Activated naive CD4-positive, alpha-beta T cell treated with anti-CD3 and anti-CD28 coated beads, Interleukin-2, amount 50 U/mL, for 72 hours (primary cell): Measurements from ENCODE around the gene CLASP2. TPM values are rescaled to one million over a fixed set of nuclear protein-coding genes. Genes with fewer than 3 reads are reported as not detected.

Source experiments
- ATAC-seq, 2 donors: fragments of 150-1000 bp; cut with Tn5 transposase; 2 replicates each; pipeline ENCODE4 v1.10.0; 2021; ENCODE audit warnings: mild to moderate bottlenecking in 2 of 2, moderate library complexity in 2 of 2
- DNase-seq, 2 donors: peaks; one replicate each; pipeline ENCODE4 v3.0.0; 2021 to 2022; ENCODE audit warnings: low spot score in 2 of 2
- H3K27ac Mint-ChIP-seq, 2 donors: one replicate each; pipeline ENCODE4 v1.8.0; 2022; ENCODE audit warnings: mild to moderate bottlenecking in 2 of 2, mixed read lengths in 2 of 2
- H3K36me3 Mint-ChIP-seq, 2 donors: one replicate each; pipeline ENCODE4 v1.8.0; 2022; ENCODE audit warnings: mixed read lengths in 2 of 2
- H3K9me3 Mint-ChIP-seq, 2 donors: one replicate each; pipeline ENCODE4 v1.8.0; 2022; ENCODE audit warnings: mixed read lengths in 2 of 2
- total RNA-seq, 2 donors: library from RNA; stranded (reverse); gene quantifications; one replicate each; pipeline ENCODE4 v1.2.3, GENCODE V29; 2022

CLASP2 gene
- total RNA-seq, 2 donors from 2014 or later = 42.8 to 45.5 TPM

DNA sequence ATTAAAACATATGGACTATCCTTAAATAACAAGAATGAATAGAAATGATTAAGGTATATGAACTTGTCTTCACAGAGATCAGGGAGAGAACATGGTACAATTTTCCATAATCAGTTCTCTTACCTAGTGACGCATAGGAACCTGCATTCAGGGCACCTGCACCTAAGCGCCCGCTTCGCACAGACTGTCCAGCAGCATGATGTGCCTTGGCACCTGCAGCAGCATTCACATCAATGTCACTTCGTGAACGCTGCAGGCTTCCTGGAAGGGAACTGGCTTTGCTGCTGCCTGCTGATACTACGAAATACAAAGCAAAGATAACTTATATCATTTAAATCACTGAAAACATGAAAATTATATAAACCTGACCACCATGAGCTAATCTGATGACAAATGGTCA lies 115.2 kb downstream of the CLASP2 start:
- no peak for DNase-seq
- Mint-ChIP-seq H3K27ac (no peak overlapping the region), H3K36me3 (peaks cover 6 to 15% of the 10 kb centered on the region in 2 donors), H3K9me3 (no peaks in the 10 kb centered on the region)
- ATAC-seq = no peak

DNA sequence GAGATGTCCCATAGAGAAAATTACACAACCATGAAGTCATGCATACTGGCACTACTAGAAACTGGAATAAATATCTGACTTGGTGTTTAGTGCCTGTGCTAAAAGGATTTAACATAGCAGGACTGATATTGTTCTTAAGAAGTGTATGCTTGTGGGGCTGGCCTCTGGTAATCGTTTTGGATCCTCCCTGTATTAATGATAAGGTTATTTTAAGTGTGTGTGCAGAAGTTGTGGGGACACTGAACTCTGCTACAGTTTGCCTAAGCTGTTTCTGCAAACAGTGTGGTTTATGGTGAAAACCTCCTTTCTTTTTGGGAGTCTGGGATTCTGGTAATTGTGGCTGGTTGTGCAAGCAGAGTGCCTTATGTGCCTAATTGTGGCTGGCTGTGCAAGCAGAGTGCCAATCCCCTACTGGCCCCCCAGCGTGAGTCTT lies 120.8 kb downstream of the CLASP2 start:
- no peak for ATAC-seq

DNA sequence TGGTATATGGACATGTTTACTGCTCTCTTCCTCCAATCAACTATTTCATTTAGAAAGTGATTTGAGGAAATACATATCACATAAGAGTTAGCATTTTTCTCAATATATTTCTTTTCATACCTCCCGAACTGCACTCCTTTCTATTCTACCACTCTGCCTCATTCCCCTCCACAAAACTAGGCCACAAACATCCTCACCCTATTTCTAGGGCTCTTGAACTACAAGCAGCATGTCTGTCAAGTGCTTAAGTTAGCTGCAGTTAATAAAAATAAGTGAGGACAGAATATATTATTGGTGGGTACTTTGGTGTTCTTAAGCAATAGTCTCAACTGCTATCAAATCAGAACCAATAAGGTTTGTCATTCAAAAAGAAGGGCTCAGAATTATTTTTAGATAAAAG lies 125.1 kb downstream of the CLASP2 start:
- no peak for DNase-seq
- no peak for ATAC-seq
- Mint-ChIP-seq H3K9me3 (no peaks in the 10 kb centered on the region), H3K27ac (no peak overlapping the region), H3K36me3 (peaks cover 0 to 4% of the 10 kb centered on the region in 2 donors)

More for the DNA sequence above, 120.8 kb downstream of the CLASP2 start:
- DNase-seq = no peak
- H3K27ac Mint-ChIP-seq = no peak overlapping the region
- peaks cover 0 to 4% of the 10 kb centered on the region in 2 donors for H3K36me3 Mint-ChIP-seq
- no peaks in the 10 kb centered on the region for H3K9me3 Mint-ChIP-seq

DNA sequence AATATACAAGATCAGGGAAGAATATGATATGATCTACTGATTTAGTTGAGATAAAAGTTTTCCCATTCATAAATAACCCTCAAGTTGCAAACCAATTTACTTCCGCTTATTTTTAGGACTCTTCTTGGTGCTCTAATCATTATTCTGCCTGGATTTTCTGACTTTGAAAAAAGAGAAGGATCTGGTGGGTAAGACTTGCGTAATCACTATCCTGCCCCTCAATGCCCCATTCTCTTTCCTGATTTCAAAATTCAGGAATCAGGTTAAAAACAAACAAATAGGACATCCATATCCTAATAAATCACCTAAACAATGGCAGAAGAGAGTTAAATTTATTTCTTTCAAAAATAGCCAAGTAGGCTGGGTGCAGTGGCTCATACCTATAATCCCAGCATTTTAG lies 127.5 kb downstream of the CLASP2 start:
- DNase-seq (no peak), ATAC-seq (no peak)
- no peak overlapping the region for H3K27ac Mint-ChIP-seq
- H3K9me3 Mint-ChIP-seq = no peaks in the 10 kb centered on the region
- H3K36me3 Mint-ChIP-seq = peaks cover 0 to 4% of the 10 kb centered on the region in 2 donors

DNA sequence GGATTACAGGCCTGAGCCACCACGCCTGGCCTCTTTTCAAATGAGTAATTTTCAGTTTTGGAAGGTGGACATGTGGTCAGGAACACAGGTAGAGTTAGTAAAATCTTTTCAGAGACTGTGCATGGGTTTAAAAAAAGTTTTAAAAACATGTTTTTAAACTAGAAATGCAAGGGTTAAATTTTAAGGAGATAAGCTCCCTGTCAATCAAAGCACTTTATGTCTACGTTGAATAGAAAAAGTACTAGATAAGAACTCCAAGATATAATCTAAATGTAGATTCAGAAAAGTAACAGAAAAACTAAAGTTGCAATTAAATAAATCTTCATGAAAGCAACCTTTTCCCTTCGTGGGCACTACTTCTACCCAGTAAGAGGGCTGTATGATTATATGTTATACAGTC lies 131.7 kb downstream of the CLASP2 start:
- ATAC-seq (no peak), DNase-seq (no peak)
- no peaks in the 10 kb centered on the region for H3K9me3 Mint-ChIP-seq
- peaks cover 0 to 4% of the 10 kb centered on the region in 2 donors for H3K36me3 Mint-ChIP-seq
- H3K27ac Mint-ChIP-seq = no peak overlapping the region

DNA sequence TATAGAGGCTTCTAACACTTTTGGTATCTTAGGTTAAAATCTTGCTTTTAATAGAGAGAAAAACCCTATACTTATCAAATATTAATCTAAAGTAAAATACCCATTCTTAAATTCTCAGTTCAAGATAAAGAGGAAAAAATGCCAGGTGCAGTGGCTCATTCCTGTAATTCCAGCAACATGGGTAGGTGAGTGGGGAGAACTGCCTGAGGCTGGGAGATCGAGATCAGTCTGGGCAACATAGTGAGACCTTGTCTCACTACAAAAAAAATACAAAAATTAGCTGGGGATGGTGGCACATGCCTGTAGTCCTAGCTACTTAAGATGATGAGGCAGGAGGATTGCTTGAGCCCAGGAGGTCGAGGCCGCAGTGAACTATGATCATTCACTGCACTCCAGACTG lies 135.8 kb downstream of the CLASP2 start:
- ATAC-seq (no peak), DNase-seq (no peak)
- peak overlapping the region in 1 of 2 donors; percentile 54 for H3K27ac Mint-ChIP-seq
- H3K9me3 Mint-ChIP-seq = no peaks in the 10 kb centered on the region
- no peaks in the 10 kb centered on the region for H3K36me3 Mint-ChIP-seq

DNA sequence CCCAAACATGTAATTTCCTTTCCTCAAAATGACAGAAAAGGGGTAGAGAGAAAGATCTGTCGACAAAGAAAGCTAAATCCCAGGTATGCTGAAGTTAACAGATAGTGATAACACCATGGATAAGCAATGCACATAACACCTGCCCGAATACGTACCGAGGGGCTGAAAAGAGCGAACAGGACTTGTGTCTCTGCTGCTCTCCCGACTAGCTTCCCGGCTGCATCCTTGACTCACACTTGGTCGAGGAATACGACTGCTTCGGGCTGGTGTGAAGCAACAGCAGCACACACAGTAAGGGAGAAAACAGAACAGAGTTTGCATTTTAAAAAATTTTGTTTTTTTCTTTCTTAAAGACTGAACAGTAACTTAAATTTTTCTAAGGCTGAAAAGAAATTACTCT lies 136.4 kb downstream of the CLASP2 start:
- H3K9me3 Mint-ChIP-seq = no peaks in the 10 kb centered on the region
- DNase-seq (no peak), ATAC-seq (no peak)
- H3K36me3 Mint-ChIP-seq = no peaks in the 10 kb centered on the region
- no peak overlapping the region for H3K27ac Mint-ChIP-seq

DNA sequence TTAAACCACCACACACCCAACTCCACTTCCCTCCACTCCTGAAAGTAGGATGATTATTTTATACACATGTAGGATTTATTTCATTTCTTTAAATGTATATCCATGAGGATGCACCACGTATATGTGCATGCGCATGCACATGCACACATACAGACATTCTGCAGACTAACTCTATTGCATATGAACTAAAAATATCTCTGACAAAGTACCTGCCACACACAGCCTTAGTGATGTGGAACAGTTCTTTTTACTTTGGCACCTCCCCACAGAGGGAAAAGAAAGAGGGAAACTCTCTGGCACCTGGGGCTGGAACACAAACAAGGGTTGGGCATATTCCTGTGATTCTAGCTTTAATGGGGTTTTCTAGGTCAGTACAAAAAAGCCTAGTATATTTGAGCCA lies 138.2 kb downstream of the CLASP2 start:
- H3K27ac Mint-ChIP-seq = no peak overlapping the region
- ATAC-seq = no peak
- H3K9me3 Mint-ChIP-seq = no peaks in the 10 kb centered on the region
- DNase-seq = no peak
- no peaks in the 10 kb centered on the region for H3K36me3 Mint-ChIP-seq

DNA sequence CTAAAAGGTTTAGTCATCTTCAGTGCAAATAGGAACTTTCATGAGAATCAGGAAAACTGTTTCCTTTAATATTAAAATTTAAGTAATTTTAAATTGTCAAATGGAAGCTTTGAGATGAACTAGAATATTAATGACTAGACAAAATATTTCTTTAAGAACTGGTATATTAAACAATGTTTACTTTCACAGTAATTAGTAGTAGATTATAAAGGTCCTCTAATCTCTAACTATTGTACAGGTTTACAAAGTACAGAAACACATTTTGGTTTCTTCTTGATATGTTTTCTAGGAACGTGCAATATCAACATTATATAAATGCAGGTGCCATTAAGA lies 138.9 kb downstream of the CLASP2 start:
- DNase-seq (no peak), ATAC-seq (no peak)
- Mint-ChIP-seq H3K9me3 (no peaks in the 10 kb centered on the region), H3K27ac (no peak overlapping the region), H3K36me3 (no peaks in the 10 kb centered on the region)

DNA sequence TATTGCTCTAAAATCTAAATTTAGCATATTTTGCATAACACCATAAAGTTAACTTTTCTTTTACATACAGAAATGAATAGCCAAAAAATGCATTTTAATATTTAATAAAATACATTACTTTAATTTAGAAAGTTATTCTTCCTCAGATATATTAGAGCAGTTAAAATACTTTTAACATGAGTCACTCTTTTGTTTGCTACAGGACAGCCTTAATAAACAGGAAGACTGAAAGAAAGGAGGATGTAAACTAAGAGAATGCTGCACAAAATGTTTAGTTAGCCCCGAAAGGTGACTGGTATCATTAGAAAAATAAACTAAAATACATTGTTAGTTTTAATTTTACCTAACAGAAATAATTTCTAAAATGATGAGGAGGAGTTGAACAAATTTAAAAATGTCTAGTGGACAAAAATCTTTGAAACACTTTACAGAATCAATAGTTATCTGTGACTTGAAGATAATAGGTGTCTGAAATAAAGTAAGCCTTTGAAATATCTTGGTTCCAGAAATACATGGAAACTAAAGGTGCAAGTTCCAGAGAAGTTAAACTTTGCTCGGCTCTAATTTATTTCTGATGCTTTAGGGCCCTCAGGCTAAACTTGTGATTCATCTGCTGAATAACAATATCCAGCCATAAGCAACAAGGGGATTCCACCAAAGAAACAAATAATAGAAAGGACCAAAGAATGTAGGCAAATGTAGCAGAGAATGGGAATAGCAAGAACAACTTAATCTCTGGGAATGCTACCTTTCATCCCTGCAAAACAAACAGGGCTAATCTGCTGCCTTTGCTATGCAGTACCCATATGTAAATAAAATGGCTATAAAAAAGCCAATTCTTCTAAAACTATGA lies 139.5 kb downstream of the CLASP2 start:
- no peak for ATAC-seq
- no peak overlapping the region for H3K27ac Mint-ChIP-seq
- no peaks in the 10 kb centered on the region for H3K9me3 Mint-ChIP-seq
- no peaks in the 10 kb centered on the region for H3K36me3 Mint-ChIP-seq
- no peak for DNase-seq

DNA sequence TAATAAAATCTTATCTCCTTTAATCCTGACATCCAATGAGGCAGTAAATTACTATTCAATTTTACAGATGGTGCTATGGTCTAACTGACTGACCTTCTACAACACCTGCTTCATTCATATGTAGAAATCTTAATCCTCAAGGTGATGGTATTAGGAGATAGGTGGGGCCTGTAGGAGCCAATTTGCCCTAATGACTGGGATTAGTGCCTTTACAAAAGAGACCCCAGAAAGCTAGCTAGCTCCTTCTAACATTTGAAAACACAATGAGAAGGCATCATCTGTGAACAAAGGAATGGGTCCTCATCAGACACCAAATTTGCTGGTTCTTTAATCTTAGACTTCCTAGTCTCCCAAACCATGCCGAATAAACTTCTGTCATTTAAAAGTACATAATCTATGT lies 140.5 kb downstream of the CLASP2 start:
- H3K9me3 Mint-ChIP-seq = no peaks in the 10 kb centered on the region
- no peak for DNase-seq
- no peak for ATAC-seq
- no peak overlapping the region for H3K27ac Mint-ChIP-seq
- peaks cover 0 to 6% of the 10 kb centered on the region in 2 donors for H3K36me3 Mint-ChIP-seq

DNA sequence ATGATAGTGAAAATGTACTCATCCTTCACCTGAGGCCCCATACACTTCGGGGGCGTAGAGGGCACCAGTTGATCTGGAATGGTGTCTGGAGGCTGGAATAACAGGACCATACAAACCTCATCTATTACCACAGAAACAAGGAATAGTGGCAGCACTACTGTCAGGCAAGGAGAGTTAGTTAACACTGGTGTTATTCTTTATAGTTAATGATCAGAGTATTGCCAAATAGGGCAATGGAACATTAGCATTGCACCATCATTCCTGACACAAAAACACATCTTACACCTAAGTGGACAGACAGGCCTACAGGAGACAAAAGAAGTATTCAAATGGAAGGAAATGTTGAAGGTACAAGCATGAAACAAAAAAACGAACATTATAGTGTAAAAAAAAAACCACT lies 140.9 kb downstream of the CLASP2 start:
- no peak for DNase-seq
- ATAC-seq = no peak
- Mint-ChIP-seq H3K36me3 (peaks cover 0 to 6% of the 10 kb centered on the region in 2 donors), H3K9me3 (no peaks in the 10 kb centered on the region), H3K27ac (no peak overlapping the region)

DNA sequence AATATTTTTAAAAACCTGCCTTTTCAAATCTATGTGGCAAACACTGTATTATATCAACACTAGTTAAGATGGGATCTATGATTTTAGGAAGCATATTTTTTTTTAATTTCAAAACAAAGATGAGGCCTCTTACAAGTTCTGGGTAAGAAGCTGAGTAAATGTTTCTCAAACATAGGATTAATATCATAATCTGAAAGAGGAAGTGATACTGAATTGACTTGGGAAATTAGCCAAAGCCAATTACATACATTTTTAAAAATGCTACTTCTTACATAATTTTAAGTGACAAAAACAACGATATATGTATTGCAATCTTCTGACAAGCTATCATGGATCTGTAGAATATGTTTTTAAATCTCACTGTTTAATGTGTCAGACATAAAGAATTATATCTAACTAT lies 142.7 kb downstream of the CLASP2 start:
- DNase-seq (no peak), ATAC-seq (no peak)

DNA sequence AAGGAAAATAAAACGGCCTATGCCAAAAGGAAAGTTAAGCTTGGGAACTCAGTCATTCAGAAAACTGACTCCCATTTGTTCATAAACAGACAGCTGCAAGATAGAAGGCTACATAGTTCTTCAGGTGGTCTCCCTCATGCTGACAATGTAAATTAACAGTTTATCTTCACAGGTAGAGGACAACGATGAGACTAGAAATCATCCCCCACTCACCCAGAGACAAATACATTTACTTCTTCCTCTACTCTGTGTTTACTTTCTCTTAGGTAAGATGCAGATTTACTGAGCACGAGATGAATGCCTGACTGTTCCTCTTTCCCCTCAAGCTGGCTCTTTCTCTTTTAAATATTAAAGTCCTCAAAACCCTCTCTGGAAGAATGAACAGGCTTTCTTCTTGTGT lies 160.2 kb downstream of the CLASP2 start:
- Mint-ChIP-seq H3K27ac (peak overlapping the region in 1 of 2 donors; percentile 24), H3K36me3 (no peaks in the 10 kb centered on the region), H3K9me3 (no peaks in the 10 kb centered on the region)

More for the DNA sequence above, 142.7 kb downstream of the CLASP2 start:
- H3K27ac Mint-ChIP-seq = no peak overlapping the region
- peaks cover 0 to 6% of the 10 kb centered on the region in 2 donors for H3K36me3 Mint-ChIP-seq
- H3K9me3 Mint-ChIP-seq = no peaks in the 10 kb centered on the region

DNA sequence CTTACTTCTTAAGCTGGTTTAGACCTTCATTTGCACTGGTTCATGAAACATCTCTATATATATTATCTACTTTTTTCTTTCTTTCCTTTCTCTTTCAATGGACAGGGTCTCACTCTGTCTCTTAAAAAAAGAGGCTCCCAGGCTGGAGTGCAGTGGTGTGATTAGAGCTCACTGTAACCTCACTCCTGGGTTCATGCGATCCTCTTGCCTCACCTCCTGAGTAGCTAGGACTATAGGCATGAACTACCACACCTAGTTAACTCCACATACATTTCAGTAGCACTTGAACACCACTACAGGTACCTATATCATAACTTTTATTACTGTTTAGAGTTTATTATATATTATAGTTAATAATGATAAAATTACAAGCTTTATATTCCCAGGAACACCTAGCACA lies 160.8 kb downstream of the CLASP2 start:
- Mint-ChIP-seq H3K9me3 (no peaks in the 10 kb centered on the region), H3K27ac (peak overlapping the region in 1 of 2 donors; percentile 29), H3K36me3 (no peaks in the 10 kb centered on the region)
- no peak for ATAC-seq
- DNase-seq = no peak

More for the DNA sequence above, 160.2 kb downstream of the CLASP2 start:
- DNase-seq (no peak), ATAC-seq (no peak)

DNA sequence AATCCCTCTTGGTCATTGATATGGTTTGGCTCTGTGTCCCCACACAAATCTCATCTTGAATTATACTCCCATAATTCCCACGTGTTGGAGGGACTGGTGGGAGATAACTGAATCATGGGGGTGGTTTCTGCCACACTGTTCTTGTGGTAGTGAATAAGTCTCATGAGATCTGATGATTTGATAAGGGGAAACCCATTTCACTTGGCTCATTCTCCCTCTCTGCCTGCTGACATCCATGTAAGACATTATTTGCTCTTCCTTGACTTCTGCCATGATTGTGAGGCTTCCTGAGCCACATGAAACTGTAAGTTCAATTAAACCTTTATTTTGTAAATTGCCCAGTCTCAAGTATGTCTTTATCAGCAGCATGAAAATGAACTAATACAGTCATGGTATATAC lies 171.0 kb downstream of the CLASP2 start:
- DNase-seq (no peak), ATAC-seq (no peak)
- Mint-ChIP-seq H3K27ac (no peak overlapping the region), H3K9me3 (peaks cover 0 to 5% of the 10 kb centered on the region in 2 donors), H3K36me3 (peaks cover 4 to 20% of the 10 kb centered on the region in 2 donors)

DNA sequence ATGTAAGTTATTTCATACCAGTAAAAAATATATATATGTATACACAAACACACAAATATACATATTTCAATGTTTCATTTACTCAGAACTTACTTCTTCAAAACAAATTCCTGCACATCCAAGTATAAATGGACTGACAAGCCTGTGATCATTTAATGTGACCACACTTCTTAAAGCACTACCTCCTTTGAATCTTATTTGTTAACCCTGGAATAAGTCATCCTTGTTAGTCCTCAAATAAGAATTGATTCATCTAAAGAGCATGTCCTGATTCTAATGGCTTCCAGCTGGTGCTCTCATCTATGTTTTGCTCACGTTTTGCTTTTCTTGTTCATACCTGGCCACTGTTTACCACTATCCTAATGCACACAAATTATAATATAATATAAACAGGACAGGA lies 173.9 kb downstream of the CLASP2 start:
- Mint-ChIP-seq H3K36me3 (peaks cover 0 to 7% of the 10 kb centered on the region in 2 donors), H3K27ac (no peak overlapping the region), H3K9me3 (peaks cover 0 to 5% of the 10 kb centered on the region in 2 donors)
- no peak for DNase-seq
- ATAC-seq = no peak

DNA sequence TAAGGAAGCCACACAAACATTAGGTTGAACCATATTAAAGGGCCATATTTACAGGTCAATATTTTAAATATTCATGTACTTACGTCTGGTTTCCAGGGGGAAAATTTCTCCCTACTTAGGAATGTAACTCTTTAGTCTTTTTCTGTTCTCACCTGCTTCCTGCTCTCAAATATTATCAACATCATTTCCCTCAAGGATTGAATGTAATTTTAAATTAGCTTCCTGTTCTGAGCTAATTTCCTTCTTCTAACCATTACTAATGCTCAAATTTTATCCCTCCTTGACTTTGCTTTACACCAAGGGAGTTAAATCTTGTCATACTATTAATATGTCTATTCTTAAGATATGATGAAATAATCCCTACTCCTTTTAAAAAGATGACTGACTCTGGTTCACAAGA lies 174.5 kb downstream of the CLASP2 start:
- DNase-seq = no peak
- H3K36me3 Mint-ChIP-seq = peaks cover 0 to 2% of the 10 kb centered on the region in 2 donors
- no peak for ATAC-seq
- no peak overlapping the region for H3K27ac Mint-ChIP-seq
- H3K9me3 Mint-ChIP-seq = peaks cover 0 to 5% of the 10 kb centered on the region in 2 donors
